Measurements from ENCODE around the gene SERPINB3. TPM values are rescaled to one million over a fixed set of nuclear protein-coding genes. Genes with fewer than 3 reads are reported as not detected.

SERPINB3 gene
- total and polyA plus RNA-seq, 4 donors, result 0.43 to 29.0 (median 15.3) TPM; not detected in 1

DNA sequence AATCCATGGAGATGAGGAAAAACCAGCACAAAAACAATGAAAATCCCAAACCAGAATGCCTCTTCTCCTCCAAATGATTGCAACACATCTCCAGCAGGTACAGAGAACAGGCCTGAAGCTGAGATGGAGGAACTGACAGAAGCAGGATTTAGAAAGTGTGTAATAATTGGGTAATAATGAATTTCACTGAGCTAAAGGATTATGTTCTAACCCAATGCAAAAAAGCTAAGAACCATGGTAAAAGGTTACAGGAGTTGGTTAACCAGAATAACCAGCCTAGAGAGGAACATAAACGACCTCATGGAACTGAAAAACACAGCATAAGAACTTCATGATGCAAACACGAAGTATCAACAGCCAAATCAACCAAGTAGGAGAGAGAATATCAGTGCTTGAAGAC lies 27.4 kb upstream of the SERPINB3 start:
- Histone ChIP-seq H3K4me3 (no peak overlapping the region), H3K4me1 (ENCODE audit: control insufficient read depth in 5 of 5, insufficient read depth in 5 of 5, low read length in 5 of 5) (no peaks in the 10 kb centered on the region), H3K9me3 (ENCODE audit: control insufficient read depth in 4 of 4, insufficient read depth in 3 of 4, low read length in 3 of 4) (peaks cover 0 to 6% (median 0%) of the 10 kb centered on the region in 4 donors), H3K27ac (ENCODE audit: low read depth in 1 of 2, low read length in 1 of 2) (no peak overlapping the region), H3K36me3 (ENCODE audit: control insufficient read depth in 4 of 4, insufficient read depth in 4 of 4, low read length in 4 of 4) (no peaks in the 10 kb centered on the region), H3K27me3 (ENCODE audit: control insufficient read depth in 3 of 3, insufficient read depth in 3 of 3, low read length in 2 of 3) (no peaks in the 10 kb centered on the region), H3K9ac (ENCODE audit: insufficient read depth in 1 of 2, low read length in 2 of 2) (no peak overlapping the region)
- ATAC-seq (ENCODE audit: insufficient read depth, low FRiP score) (no peak), DNase-seq (no peak)
- TF ChIP-seq, protein P1, sequence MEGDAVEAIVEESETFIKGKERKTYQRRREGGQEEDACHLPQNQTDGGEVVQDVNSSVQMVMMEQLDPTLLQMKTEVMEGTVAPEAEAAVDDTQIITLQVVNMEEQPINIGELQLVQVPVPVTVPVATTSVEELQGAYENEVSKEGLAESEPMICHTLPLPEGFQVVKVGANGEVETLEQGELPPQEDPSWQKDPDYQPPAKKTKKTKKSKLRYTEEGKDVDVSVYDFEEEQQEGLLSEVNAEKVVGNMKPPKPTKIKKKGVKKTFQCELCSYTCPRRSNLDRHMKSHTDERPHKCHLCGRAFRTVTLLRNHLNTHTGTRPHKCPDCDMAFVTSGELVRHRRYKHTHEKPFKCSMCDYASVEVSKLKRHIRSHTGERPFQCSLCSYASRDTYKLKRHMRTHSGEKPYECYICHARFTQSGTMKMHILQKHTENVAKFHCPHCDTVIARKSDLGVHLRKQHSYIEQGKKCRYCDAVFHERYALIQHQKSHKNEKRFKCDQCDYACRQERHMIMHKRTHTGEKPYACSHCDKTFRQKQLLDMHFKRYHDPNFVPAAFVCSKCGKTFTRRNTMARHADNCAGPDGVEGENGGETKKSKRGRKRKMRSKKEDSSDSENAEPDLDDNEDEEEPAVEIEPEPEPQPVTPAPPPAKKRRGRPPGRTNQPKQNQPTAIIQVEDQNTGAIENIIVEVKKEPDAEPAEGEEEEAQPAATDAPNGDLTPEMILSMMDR (IDR thresholded peaks at IDR 0.05; ENCODE audit: control extremely low read depth, extremely low read depth), result no peak
- WGBS, 2 donors, result 52 to 64% methylated on average over 2 of the region's 2 CpGs

DNA sequence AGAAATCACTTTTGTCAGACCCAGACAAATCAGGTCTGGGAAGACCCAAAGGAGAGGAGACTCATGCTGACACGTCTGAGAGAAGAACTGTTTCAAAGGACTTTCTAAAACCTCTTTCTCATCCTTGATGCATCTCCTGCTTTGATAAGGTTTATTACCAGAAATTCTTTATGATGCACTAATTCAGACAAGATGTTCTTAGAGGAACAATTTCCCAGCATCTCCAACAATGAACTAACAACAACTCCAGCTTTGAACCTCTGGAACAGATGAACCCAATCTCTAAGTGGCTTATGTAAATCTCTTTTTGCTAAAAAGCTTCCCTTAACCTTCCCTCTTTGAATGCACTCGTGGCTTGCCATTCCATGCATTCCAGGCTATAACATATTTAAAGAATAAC lies 25.2 kb upstream of the SERPINB3 start:
- DNase-seq (no peak), ATAC-seq (ENCODE audit: insufficient read depth, low FRiP score) (no peak)
- Histone ChIP-seq H3K9me3 (ENCODE audit: control insufficient read depth in 4 of 4, insufficient read depth in 3 of 4, low read length in 3 of 4) (peaks cover 0 to 6% (median 0%) of the 10 kb centered on the region in 4 donors), H3K4me3 (no peak overlapping the region), H3K27me3 (ENCODE audit: control insufficient read depth in 3 of 3, insufficient read depth in 3 of 3, low read length in 2 of 3) (no peaks in the 10 kb centered on the region), H3K36me3 (ENCODE audit: control insufficient read depth in 4 of 4, insufficient read depth in 4 of 4, low read length in 4 of 4) (no peaks in the 10 kb centered on the region), H3K27ac (ENCODE audit: low read depth in 1 of 2, low read length in 1 of 2) (no peak overlapping the region), H3K9ac (ENCODE audit: insufficient read depth in 1 of 2, low read length in 2 of 2) (no peak overlapping the region), H3K4me1 (ENCODE audit: control insufficient read depth in 5 of 5, insufficient read depth in 5 of 5, low read length in 5 of 5) (no peaks in the 10 kb centered on the region)
- TF ChIP-seq, protein P1 (IDR thresholded peaks at IDR 0.05; ENCODE audit: control extremely low read depth, extremely low read depth), result no peak
- 57 to 65% methylated on average over 2 of the region's 2 CpGs for WGBS, 2 donors

GRCh38 chr18:63684718-63685117 lies 23.0 kb upstream of the SERPINB3 start:
- no peak for ATAC-seq (ENCODE audit: insufficient read depth, low FRiP score)
- TF ChIP-seq, protein P1 (IDR thresholded peaks at IDR 0.05; ENCODE audit: control extremely low read depth, extremely low read depth), result no peak
- WGBS, 2 donors, result 97% methylated on average over 3 of the region's 3 CpGs
- Histone ChIP-seq H3K9ac (ENCODE audit: insufficient read depth in 1 of 2, low read length in 2 of 2) (no peak overlapping the region), H3K27me3 (ENCODE audit: control insufficient read depth in 3 of 3, insufficient read depth in 3 of 3, low read length in 2 of 3) (no peaks in the 10 kb centered on the region), H3K36me3 (ENCODE audit: control insufficient read depth in 4 of 4, insufficient read depth in 4 of 4, low read length in 4 of 4) (no peaks in the 10 kb centered on the region), H3K4me3 (no peak overlapping the region), H3K9me3 (ENCODE audit: control insufficient read depth in 4 of 4, insufficient read depth in 3 of 4, low read length in 3 of 4) (peaks cover 0 to 6% (median 0%) of the 10 kb centered on the region in 4 donors), H3K4me1 (ENCODE audit: control insufficient read depth in 5 of 5, insufficient read depth in 5 of 5, low read length in 5 of 5) (no peaks in the 10 kb centered on the region), H3K27ac (ENCODE audit: low read depth in 1 of 2, low read length in 1 of 2) (no peak overlapping the region)
- DNase-seq, result no peak

- no peak for DNase-seq
- no peak overlapping the region for H3K4me3 ChIP-seq
- 76 to 79% methylated on average over 5 of the region's 5 CpGs for WGBS, 2 donors
- H3K9ac ChIP-seq (ENCODE audit: insufficient read depth in 1 of 2, low read length in 2 of 2), result no peak overlapping the region
- peaks cover 0 to 6% (median 0%) of the 10 kb centered on the region in 4 donors for H3K9me3 ChIP-seq (ENCODE audit: control insufficient read depth in 4 of 4, insufficient read depth in 3 of 4, low read length in 3 of 4)
- H3K36me3 ChIP-seq (ENCODE audit: control insufficient read depth in 4 of 4, insufficient read depth in 4 of 4, low read length in 4 of 4), result no peaks in the 10 kb centered on the region
- ATAC-seq (ENCODE audit: insufficient read depth, low FRiP score), result no peak
- no peaks in the 10 kb centered on the region for H3K27me3 ChIP-seq (ENCODE audit: control insufficient read depth in 3 of 3, insufficient read depth in 3 of 3, low read length in 2 of 3)
- H3K27ac ChIP-seq (ENCODE audit: low read depth in 1 of 2, low read length in 1 of 2), result no peak overlapping the region
- TF ChIP-seq, protein P1 (IDR thresholded peaks at IDR 0.05; ENCODE audit: control extremely low read depth, extremely low read depth), result no peak
- no peaks in the 10 kb centered on the region for H3K4me1 ChIP-seq (ENCODE audit: control insufficient read depth in 5 of 5, insufficient read depth in 5 of 5, low read length in 5 of 5)
Measured at GRCh38 chr18:63683890-63684289, 22.2 kb upstream of the SERPINB3 start.

Data from lung (tissue), 12 donors.